Fibroblast of lung (primary cell): ENCODE measurements around the gene FHOD3.

Experiments
- CTCF ChIP-seq, 2 donors: IDR thresholded peaks in 1 of 2; conservative IDR thresholded peaks in 1 of 2; 1 replicate in 1 of 2; 2 replicates in 1 of 2; pipeline ENCODE4 v1.5.1; 2011 to 2012; ENCODE audit warnings: low read length in 2 of 2, control low read depth in 1 of 2, inconsistent platforms in 1 of 2, low read depth in 1 of 2, mild to moderate bottlenecking in 1 of 2
- EZH2 ChIP-seq: IDR thresholded peaks from 2 replicates; pipeline ENCODE4 v1.5.1; 2012; ENCODE audit warnings: low read length, control low read depth, mild to moderate bottlenecking; ENCODE audit errors: missing control alignments

GRCh38 chr18:36811955-36812354 is 514.4 kb downstream of the FHOD3 start:
- TF ChIP-seq CTCF (conservative IDR thresholded peaks at IDR 0.05 in 1 of 2, IDR thresholded peaks at IDR 0.05 in 1 of 2; ENCODE audit: low read depth in 1 of 2, low read length in 2 of 2) (no peak), EZH2 (no peak)
